Stimulated activated CD8-positive, alpha-beta memory T cell treated with anti-CD3 and anti-CD28 coated beads, Interleukin-2, amount 100 ng/mL, for 1 hour (primary cell): Measurements from ENCODE around the gene IL27RA.

Experiments
- DNase-seq, 2 donors: peaks; one replicate each; pipeline ENCODE4 v3.0.0-alpha.2; 2020; ENCODE audit warnings: low read depth in 2 of 2

Gene IL27RA

GRCh38 chr19:14059093-14059480, 27.5 kb downstream of the IL27RA start:
- peak in 1 of 2 donors; percentile 33 for DNase-seq

DNA sequence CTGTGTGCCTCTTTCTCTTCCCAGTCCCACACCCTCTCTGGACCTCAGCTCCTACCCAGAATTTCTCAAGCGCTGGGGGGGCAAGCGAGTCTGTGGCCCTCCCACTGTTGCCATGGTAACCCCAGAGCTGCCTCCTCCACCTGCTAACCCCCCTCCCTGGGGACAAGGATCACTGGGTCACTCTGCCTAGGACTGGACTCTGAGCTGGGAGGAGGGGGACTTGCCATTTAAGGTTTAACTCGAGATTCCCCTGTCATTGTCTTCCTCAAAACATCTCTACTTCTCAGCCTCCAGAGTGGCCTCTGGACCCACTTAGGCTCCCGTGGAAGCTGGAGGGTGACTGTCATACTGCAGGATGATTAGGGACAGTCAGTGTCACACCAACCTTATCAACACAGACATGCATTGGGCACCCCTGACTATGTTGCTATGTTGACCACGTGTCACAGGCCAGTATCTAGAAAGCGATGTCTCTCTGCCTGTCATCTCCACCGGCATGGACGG, 28.1 kb downstream of the IL27RA start:
- no peak for DNase-seq

GRCh38 chr19:14061081-14061749, 29.7 kb downstream of the IL27RA start:
- DNase-seq = no peak

DNA sequence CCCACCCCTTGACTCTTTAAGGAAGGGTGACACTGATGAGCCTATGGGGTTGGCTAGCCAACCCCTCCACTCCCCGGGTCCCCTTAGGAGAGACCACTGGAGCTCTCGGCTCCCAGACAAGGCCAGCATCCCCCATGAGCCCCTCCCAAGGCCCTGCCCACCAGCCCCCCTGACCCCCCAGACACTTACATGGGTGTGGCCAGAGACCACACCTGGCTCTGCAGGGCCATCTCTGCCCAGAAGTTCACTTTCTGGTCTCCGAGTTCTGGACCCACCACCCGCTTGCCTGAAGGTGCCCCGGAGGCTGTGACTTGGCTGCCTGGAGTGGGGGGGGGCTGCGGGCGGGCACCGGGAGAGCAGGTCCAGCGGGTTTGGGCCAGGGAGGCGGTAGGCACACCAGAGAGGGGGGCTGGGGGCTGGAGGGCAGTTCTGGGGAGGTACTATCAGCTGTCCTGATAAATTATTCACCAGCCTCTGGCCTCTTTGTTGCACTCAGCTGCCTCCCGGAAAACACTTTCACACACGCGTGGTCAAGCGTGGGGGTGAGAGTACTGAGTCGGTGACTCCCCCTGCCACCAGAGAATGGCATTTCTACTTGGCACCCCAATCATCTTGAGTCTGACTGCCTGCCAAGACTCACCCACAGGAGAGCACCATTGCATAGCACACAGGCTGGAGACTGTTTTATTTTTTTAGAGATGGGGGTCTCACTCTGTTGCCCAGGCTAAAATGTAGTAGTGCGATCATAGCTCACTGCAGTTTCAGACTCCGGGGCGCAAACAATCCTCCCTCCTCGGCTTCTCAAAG, 30.4 kb downstream of the IL27RA start, which contains the start of gene PALM3:
Gene PALM3 (minus strand): TSS at position 326 of the 807 bp plus-strand sequence. CDS start 96 bp downstream, at position 230.
- DNase-seq = no peak

DNA sequence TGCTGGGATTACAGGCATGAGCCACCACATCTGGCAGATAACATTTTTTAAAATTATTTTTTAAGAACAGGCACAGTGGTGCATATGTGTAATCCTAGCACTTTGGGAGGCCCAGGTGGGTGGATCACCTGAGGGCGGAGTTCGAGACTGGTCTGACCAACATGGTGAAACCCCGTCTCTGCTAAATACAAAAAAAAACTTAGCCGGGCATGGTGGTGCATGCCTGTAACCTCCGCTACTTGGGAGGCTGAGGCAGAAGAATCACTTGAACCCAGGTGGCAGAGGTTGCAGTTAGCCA, 30.9 kb downstream of the IL27RA start:
- DNase-seq = no peak

DNA sequence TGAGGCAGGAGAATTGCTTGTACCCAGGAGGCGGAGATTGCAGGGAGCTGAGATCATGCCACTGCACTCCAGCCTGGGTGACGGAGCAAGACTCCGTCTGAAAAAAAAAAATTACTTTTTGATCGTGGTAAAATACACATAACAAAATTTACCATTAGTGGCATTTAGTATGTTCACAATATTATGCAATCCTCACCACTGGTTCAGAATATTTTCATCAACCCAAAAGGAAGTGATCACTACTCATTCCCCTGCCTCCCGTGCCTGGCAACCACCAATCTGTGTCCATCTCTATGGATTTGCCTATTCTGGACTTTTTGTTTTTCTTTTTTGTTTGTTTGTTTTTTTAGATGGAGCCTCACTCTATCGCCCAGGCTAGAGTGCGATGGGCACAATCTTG, 31.5 kb downstream of the IL27RA start:
- no peak for DNase-seq

DNA sequence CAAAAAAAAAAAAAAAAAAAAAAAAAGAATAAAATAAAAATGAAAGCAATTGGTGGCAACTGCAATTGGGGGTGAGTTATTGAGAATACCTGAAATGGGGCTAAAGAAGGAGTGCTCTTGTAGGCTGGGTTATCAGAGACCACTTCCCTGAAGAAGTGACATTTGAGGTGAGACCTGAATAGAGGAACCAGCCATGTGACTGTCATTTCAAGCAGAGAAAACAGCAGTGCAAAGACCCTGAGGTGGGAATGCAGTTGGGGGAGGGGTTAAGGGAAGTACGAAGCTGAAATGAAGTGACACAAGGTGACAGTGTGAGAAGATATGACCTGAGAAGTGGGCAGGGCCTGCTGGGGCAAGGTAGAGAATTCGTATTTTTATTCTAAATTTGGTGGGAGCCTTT, 34.6 kb downstream of the IL27RA start:
- DNase-seq = no peak

DNA sequence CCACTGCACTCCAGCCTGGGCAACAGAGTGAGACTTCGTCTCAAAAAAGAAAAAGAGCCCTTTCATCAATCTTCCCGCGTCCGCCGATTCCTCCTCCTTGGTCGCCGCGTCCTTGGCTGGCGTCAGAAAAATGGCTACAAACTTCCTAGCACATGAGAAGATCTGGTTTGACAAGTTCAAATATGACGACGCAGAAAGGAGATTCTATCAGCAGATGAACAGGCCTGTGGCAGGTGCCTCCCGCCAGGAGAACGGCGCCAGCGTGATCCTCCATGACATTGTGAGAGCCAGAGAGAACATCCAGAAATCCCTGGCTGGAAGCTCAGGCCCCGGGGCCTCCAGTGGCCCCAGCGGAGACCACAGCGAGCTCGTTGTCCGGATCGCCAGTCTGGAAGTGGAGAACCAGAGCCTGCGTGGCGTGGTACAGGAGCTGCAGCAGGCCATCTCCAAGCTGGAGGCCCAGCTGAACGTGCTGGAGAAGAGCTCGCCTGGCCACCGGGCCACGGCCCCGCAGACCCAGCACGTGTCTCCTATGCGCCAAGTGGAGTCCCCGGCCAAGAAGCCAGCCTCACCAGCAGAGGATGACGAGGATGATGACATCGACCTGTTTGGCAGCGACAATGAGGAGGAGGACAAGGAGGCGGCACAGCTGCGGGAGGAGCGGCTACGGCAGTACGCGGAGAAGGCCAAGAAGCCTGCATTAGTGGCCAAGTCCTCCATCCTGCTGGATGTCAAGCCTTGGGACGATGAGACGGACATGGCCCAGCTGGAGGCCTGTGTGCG, 38.9 kb downstream of the IL27RA start:
- DNase-seq = no peak

DNA sequence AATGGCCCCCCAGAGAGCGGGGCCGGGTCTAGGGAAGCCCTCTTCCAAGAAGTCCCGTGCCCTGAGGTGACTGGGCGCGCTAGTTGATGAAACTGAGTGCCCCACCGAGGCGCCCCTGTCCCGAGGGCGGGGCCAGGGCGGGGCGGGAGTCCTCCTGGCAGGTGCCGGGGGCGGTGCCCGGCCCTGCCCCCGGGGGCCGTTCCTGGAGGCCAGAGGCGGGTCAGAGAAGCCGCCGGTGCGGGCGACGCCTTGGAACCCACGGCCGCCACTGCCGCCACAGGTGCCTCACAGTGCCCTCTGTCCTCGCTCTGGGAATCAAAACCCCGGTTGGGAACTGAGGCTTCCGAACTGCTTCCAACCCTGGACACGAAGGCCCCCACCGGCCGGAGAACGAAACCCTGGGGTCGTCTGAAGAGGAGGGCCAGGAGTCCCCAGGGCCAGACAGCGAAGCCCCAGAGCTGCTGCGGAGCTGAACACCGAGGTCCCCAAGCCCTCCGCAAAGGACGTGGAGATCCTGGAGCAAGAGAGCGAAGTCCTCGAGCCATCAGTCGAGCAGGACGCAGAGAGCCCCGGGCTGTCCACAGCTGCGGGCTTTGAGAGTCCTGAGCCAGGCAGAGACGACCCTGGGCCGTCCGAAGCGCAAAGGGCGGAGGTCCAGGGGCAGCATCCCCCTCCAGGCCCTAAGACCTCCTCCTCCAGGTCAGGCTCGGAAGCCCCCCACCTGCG, 41.1 kb downstream of the IL27RA start, which contains the start of gene MISP3:
Gene MISP3 (plus strand): TSS at position 252 of the 726 bp plus-strand sequence. CDS start 524 bp downstream, outside the sequence.
- DNase-seq = no peak

DNA sequence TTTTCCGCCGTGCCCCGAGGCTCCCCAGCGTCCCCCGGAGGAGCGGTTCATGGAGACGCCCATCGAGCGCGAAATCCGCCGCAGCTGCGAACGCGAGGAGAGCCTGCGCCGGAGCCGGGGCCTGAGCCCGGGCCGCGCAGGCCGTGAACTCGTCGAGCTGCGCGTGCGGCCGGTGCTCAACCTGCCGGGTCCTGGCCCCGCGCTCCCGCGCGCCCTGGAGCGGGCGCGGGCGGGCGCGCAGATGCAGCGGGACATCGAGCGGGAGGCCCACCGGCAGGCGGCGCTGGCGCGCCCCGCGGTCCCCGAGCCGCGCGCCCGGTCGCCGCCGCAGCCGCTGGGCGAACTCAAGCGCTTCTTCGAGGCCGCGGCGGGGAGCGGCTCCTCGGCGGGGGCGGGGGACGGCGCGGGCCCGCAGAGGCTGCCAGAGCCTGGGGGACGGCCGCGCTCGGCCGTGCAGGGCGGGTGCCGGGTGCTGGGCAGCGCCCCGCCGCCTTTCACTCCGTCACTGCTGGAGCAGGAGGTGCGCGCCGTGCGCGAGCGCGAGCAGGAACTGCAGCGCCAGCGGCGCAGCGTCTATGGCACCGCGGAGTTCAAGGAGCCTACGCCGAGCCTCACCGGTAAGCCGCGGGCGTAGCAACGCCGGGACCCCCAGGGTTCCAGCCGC, 41.8 kb downstream of the IL27RA start:
- peak; percentile 52 to 61 for DNase-seq

- no peak for DNase-seq
Measured at GRCh38 chr19:14073925-14074838, 42.6 kb downstream of the IL27RA start.

DNA sequence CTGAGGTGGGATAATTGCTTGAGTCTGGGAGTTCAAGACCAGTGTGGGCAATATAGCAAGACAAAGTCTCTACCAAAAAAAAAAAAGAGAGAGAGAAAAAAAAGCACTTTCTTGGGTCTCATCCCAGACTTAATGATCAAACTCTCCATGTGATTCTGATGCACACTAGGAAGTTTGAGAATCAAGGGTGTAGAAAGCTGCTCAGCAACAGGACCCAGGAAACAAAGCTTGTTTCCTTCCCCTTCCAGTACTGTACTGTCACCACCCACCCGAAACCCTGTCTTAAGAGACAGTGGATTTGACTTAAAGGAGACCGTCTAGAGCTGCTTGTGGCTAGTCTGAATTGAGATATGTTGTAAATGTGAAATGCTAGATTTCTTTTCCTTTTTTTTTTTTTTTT, 46.8 kb downstream of the IL27RA start:
- DNase-seq = no peak

GRCh38 chr19:14080887-14081796, 49.6 kb downstream of the IL27RA start:
- DNase-seq = peak; percentile 98

DNA sequence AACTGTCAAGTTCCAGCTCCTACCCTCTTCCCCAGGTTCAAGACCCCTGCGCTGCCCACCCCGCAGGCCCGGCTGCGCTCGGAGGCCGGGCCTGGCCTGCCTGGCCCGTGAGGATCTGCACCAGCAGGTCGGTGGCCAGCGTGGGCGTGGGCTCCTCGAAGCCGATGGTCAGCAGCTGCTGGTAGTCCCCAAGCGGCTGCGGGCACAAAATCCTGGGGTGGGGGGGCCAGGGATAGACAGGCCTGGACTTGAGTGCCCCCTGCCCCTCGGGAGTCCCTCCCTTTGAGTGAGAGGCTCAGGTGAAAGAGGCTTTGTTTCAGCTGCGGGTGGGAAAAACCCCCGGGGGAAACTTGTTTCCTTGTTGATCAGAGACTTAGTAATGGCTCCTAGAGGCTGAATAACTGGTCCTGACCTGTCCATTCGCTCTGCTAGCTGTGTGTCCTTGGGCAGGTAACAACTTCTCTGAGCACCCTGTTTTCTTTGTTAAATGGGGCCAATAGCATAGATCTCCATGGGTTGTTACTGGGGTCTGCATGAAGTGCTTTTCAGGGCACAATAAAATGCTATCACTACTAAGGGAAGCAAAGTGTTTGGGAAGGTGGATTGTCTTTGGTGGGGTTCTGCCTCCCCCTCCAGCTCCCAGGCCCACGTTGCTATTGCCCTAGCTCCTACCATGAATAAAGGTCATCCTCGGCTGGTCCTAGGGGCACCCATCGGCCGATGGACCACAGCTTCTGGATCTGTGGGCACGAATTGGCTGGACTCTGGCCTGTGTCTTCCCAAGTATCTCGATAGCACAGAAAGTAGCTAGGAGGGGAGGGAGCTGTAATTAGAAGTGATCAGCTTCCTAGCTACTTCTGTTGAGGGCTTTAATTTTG, 50.5 kb downstream of the IL27RA start:
- DNase-seq = no peak

GRCh38 chr19:14082675-14082960, 51.1 kb downstream of the IL27RA start:
- DNase-seq = no peak

DNA sequence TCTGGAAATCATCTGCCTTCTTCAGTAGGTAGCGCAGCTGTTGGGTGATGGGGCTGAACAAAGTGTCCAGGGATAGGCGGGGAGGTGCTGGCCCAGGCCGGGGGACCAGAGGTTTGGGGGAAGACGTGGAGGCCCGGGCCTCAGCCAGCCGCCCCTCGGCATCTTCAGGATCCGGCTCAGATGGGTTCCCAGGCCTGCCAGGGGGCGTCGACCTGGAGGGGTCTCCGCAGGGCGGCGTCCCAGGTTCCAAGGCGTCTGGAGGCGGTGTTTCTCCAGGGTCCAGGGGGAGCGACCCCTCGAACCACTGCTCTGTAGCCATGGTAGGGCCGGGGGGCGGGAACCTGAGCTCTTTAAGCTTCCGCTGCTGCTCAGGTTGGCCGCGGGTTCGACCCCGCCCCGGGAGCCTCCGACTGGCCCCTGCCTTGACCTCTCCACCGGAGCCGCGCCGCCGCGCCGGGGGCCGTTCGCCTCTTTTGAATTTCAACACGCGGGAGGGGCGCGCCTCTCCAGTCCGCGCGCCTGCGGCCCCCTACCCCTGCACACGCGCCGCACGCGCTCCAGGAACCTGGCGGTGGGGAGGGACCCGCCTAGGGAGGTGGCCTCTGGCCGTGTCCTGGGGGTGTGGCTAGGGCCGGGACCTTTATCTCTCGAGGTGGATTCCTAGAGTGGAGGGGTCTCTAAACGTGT, 53.9 kb downstream of the IL27RA start, which contains the start of gene C19orf67:
Gene C19orf67 (minus strand): TSS at position 475 of the 687 bp plus-strand sequence. CDS start 156 bp downstream, at position 319.
- no peak for DNase-seq

GRCh38 chr19:14086098-14086497, 54.5 kb downstream of the IL27RA start:
- DNase-seq = no peak
